HG03439 (cell line): ENCODE measurements around the gene AP1G1.
"Not testable (repeated sequence)": the region's sequence is repeated elsewhere in the genome, so short reads cannot be mapped to it uniquely, and the experiment has no call there.

Source experiments
- ATAC-seq: cut with Tn5 transposase; IDR thresholded peaks from one replicate; pipeline ENCODE4 v1.9.1; 2021; ENCODE audit warnings: mild to moderate bottlenecking, moderate library complexity; ENCODE audit not compliant: unreplicated experiment

AP1G1 gene

GRCh38 chr16:71707199-71707598 lies 101.4 kb downstream of the AP1G1 start:
- ATAC-seq: no peak

GRCh38 chr16:71706046-71706445 lies 102.6 kb downstream of the AP1G1 start:
- ATAC-seq: no peak

- ATAC-seq: no peak
These were observed 105.3 kb downstream of the AP1G1 start for GRCh38 chr16:71703333-71703732.

DNA sequence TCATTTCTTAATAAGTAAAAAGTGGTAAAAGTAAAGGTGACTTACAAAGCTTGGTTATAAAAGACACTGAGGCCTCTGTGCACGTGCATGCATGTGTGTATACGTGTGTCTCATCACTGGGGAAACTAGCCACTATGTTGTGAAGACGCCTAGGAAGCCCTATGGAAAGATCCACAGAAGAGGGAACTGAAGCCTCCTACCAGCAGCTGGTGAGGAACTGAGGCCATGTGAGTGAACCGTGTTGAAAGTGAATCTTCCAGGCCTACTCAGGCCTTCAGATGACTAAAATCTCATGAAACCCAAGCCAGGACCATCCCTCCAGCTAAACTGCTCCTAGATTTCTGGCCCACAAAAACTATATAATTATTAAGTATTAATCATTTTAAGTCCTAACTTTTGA lies 107.8 kb downstream of the AP1G1 start:
- no peak for ATAC-seq

DNA sequence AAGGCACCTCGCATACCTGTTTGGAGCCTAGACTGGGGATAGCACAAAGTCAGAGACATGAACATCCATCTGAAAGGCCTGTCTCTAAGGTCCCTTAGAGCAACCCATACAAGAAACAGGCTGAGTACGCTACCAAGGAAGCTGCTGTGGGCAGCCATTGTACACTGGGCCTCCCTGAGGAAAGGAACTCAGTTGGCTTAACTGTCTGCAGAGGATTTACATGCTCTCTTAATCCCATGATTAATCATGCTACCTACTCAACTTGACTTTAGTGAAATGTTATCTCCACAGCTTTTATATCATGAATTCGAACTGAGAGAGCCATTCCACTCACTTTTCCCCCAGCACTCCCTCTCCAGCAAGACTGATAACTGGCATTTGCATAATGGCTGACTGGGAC lies 110.1 kb downstream of the AP1G1 start:
- ATAC-seq: no peak

DNA sequence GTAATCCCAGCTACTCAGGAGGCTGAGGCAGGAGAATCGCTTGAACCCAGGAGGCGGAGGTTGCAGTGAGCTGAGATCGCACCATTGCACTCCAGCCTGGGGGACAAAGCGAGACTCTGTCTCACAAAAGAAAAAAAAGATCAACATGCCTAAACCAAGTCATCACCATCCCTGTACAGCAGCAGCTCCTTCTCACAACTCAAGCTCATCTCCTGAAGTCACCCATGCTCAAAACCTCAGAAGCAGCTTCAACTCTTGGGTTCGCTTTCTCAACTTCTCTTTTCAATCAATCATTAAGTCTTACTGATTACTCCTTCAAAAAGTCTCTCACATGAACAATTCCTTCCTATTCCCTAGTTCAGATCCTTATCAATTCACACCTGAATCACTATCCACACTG lies 115.5 kb downstream of the AP1G1 start:
- no peak for ATAC-seq

DNA sequence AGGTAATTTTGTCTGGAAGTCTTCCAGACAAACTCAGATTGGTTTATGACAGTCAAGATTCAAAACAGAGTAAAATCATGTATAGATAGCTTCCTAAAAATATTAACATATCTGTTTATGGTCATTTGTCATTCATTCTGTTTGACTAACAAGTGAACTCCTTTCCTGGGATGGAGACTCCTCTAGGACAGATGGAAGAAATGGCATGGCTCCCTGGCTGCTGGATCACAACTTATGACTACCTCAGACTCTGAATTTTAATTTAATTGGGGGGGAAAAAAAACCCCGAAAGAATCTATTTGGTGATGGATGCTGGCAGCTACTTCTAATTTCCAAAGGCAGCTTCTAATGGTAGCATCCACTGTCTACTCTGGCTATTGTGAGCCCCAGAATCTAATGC lies 118.7 kb downstream of the AP1G1 start:
- ATAC-seq: no peak

DNA sequence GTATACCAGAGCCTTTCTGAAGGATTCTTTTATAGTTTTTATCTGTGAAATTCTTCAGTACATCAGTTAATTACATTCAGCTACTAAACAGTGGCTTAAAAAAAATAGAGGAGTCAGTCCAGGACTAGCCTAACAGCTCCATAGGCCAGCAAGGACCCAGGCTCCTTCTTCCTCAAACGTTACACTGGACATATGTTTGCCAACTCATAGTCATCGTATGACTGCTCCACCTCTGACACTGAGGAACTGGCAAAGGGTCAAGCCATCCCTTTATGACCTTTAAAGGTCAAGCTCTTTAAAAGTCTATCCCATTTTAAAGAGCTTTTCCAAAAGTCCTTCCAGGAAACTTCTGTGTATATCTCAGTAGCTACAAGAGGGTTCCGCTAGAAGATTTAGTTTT lies 120.8 kb downstream of the AP1G1 start:
- ATAC-seq: no peak

DNA sequence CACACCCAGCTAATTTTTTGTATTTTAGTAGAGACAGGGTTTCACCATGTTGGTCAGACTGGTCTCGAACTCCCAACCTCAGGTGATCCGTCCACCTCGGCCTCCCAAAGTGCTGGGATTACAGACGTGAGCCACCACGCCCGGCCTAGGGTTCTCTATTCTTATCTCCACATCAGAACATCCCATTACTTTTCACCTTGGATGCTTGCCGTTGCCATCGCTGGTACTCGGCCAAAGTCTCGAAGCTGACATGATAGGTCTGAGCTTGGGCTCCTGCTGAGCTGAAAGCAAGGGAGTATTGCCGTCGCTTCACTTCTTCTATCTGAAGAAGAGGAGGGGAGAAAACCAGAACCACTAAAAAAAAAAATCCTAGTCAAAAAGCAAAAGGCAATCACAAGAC lies 124.4 kb downstream of the AP1G1 start:
- ATAC-seq: not testable (repeated sequence)

DNA sequence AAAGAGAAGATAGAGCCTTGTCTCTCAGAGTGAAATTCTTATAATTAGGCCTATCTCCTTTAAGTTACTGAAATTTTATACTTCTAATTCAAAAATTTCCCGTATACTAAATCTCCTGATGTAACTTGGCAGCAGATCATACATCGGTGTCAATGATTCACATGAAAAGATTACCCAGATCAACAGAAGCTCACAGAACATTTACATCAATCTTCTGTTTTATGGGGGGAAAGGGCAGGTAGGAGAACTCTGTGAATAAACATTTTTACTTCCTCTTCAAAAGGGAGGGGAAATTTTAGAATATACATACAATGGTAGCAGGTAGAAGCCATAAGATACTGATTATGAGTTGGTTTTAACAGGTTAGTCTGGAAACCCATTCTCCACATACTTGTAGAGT lies 127.3 kb downstream of the AP1G1 start:
- ATAC-seq: no peak
